ENCODE measurements around the gene PRPS1. TPM values are rescaled to one million over a fixed set of nuclear protein-coding genes. Genes with fewer than 3 reads are reported as not detected.

PRPS1 gene
- total RNA-seq, 2 experiments from 2014 or later = 69.8 to 71.3 TPM

GRCh38 chrX:107686026-107686425 is 57.7 kb downstream of the PRPS1 start:
- ATAC-seq (no peak), DNase-seq (no peak)
- Mint-ChIP-seq H3K27me3 (ENCODE audit: low read depth) (no peaks in the 10 kb centered on the region), H3K4me1 (ENCODE audit: low read depth) (peaks cover 50% of the 10 kb centered on the region), H3K27ac (no peak overlapping the region), H3K4me3 (no peak overlapping the region), H3K36me3 (ENCODE audit: low read depth) (no peaks in the 10 kb centered on the region), H3K9me3 (ENCODE audit: insufficient read depth) (no peaks in the 10 kb centered on the region)
- POLR2A ChIA-PET = interaction anchor here (1.0 kb wide), 1 partner anchor 31 kb away, joined by 6 read pairs; no protein-coding TSS in a partner anchor
- CTCF ChIA-PET = interaction anchor here (0.8 to 1.2 kb wide), 2 partner anchors 29 to 31 kb away, joined by 3 read pairs; no protein-coding TSS in a partner anchor

GRCh38 chrX:107686792-107687191 is 58.5 kb downstream of the PRPS1 start:
- ChIA-PET CTCF (interaction anchor here (0.8 to 1.2 kb wide), 2 partner anchors 29 to 30 kb away, joined by 3 read pairs; no protein-coding TSS in a partner anchor), POLR2A (interaction anchor here (1.0 kb wide), 1 partner anchor 30 kb away, joined by 6 read pairs; no protein-coding TSS in a partner anchor)
- Mint-ChIP-seq H3K9me3 (ENCODE audit: insufficient read depth) (no peaks in the 10 kb centered on the region), H3K27me3 (ENCODE audit: low read depth) (no peaks in the 10 kb centered on the region), H3K4me3 (no peak overlapping the region), H3K4me1 (ENCODE audit: low read depth) (peaks cover 50% of the 10 kb centered on the region), H3K36me3 (ENCODE audit: low read depth) (no peaks in the 10 kb centered on the region), H3K27ac (no peak overlapping the region)
- DNase-seq (no peak), ATAC-seq (no peak)

DNA sequence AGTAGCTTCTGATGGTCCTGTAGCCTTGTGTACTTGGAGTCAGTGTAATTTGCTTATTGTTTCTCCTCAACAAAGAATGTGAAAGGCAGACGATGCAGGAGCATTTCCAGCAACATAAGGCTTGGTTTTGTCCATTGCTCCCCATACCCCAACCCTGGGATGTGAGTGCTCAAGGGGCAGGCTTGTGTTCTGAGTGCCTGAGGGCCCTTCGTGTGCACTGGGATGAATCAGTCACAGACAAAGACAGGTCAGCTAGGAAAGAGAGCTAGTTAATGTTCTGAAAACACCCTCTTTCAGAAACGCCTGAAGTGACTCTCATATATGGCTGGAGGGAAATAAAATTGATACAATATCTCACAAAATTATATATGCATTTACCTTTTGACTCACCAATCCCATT is 59.1 kb downstream of the PRPS1 start:
- no peak for DNase-seq
- Mint-ChIP-seq H3K9me3 (ENCODE audit: insufficient read depth) (no peaks in the 10 kb centered on the region), H3K27ac (no peak overlapping the region), H3K36me3 (ENCODE audit: low read depth) (no peaks in the 10 kb centered on the region), H3K27me3 (ENCODE audit: low read depth) (no peaks in the 10 kb centered on the region), H3K4me1 (ENCODE audit: low read depth) (peaks cover 44% of the 10 kb centered on the region), H3K4me3 (no peak overlapping the region)
- ChIA-PET POLR2A (no interaction called here), CTCF (no interaction called here)
- no peak for ATAC-seq

DNA sequence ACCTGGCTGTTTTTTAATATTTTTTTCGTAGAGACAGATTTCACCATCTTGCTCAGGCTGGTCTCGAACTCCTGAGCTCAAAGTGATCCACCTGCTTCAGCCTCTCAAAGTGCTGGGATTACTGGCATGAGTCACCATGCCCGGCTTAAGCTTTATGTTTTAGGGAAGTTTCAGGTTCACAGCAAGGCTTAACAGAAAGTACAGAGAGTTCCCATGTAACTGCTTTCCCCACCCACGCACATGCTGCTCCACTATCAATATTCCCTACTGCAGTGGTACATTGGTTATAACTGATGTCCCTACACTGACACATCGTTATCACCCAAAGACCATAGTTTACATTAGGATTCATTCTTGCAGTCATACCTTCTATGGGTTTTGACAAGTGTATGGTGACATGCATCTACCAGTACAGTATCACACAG is 62.7 kb downstream of the PRPS1 start:
- no peak overlapping the region for H3K27ac Mint-ChIP-seq
- DNase-seq (no peak), ATAC-seq (no peak)
- no peaks in the 10 kb centered on the region for H3K36me3 Mint-ChIP-seq (ENCODE audit: low read depth)
- H3K4me3 Mint-ChIP-seq = no peak overlapping the region
- POLR2A ChIA-PET = no interaction called here
- CTCF ChIA-PET = interaction anchor here (1.1 kb wide), 1 partner anchor 26 kb away, joined by 3 read pairs; no protein-coding TSS in a partner anchor
- H3K9me3 Mint-ChIP-seq (ENCODE audit: insufficient read depth) = no peaks in the 10 kb centered on the region
- no peaks in the 10 kb centered on the region for H3K27me3 Mint-ChIP-seq (ENCODE audit: low read depth)
- peaks cover 12% of the 10 kb centered on the region for H3K4me1 Mint-ChIP-seq (ENCODE audit: low read depth)

GRCh38 chrX:107699616-107700015 is 71.3 kb downstream of the PRPS1 start:
- ATAC-seq = no peak
- ChIA-PET CTCF (no interaction called here), POLR2A (interaction anchor here (1.2 kb wide), 1 partner anchor 12 kb away, joined by 5 read pairs; no protein-coding TSS in a partner anchor)
- peaks cover 12% of the 10 kb centered on the region for H3K4me1 Mint-ChIP-seq (ENCODE audit: low read depth)
- no peak for DNase-seq
- H3K27me3 Mint-ChIP-seq (ENCODE audit: low read depth) = no peaks in the 10 kb centered on the region
- H3K36me3 Mint-ChIP-seq (ENCODE audit: low read depth) = no peaks in the 10 kb centered on the region
- H3K27ac Mint-ChIP-seq = no peak overlapping the region
- no peak overlapping the region for H3K4me3 Mint-ChIP-seq
- no peaks in the 10 kb centered on the region for H3K9me3 Mint-ChIP-seq (ENCODE audit: insufficient read depth)

- H3K36me3 Mint-ChIP-seq (ENCODE audit: low read depth) = no peaks in the 10 kb centered on the region
- H3K4me1 Mint-ChIP-seq (ENCODE audit: low read depth) = peaks cover 12% of the 10 kb centered on the region
- DNase-seq (no peak), ATAC-seq (no peak)
- H3K9me3 Mint-ChIP-seq (ENCODE audit: insufficient read depth) = no peaks in the 10 kb centered on the region
- ChIA-PET POLR2A (no interaction called here), CTCF (interaction anchor here (1.1 kb wide), 1 partner anchor 27 kb away, joined by 3 read pairs; no protein-coding TSS in a partner anchor)
- no peak overlapping the region for H3K4me3 Mint-ChIP-seq
- no peaks in the 10 kb centered on the region for H3K27me3 Mint-ChIP-seq (ENCODE audit: low read depth)
- H3K27ac Mint-ChIP-seq = no peak overlapping the region
Observed at GRCh38 chrX:107700317-107700774, 72.0 kb downstream of the PRPS1 start.

Other genes starting within 250 kb of the PRPS1 start
- gene FRMPD3, start 178.9 kb upstream of the PRPS1 start, total RNA-seq = under 1 TPM in 1 of 2 experiments, not detected in 1; 0.05 TPM
- gene TSC22D3, start 147.3 kb downstream of the PRPS1 start, total RNA-seq = 10 to 100 TPM; 54.8 TPM
- not detected for gene NCBP2L, start 149.2 kb downstream of the PRPS1 start, total RNA-seq
- 1 to 10 TPM; 1.7 to 1.8 TPM for gene MID2, start 197.4 kb downstream of the PRPS1 start, total RNA-seq

All from activated CD8-positive, alpha-beta T cell treated with anti-CD3 and anti-CD28 coated beads, Interleukin-2, amount 10 ng/mL, durations not matched to agents 7 days and 5 days (primary cell).